Fibroblast of lung (primary cell): ENCODE results near the gene RNPC3. TPM values are rescaled to one million over a fixed set of nuclear protein-coding genes. Genes with fewer than 3 reads are reported as not detected.

Source experiments
- DNase-seq, 2 donors: peaks; one replicate each; pipeline versions ENCODE4 v3.0.0 to v3.0.0-alpha.2; 2010; ENCODE audit warnings: low read depth in 2 of 2
- H2AFZ ChIP-seq: 2 replicates; pipeline ENCODE4 v1.5.1; 2012; ENCODE audit warnings: low read length, control low read depth, inconsistent platforms
- H3K27ac ChIP-seq: 2 replicates; pipeline ENCODE4 v1.5.1; 2011; ENCODE audit warnings: low read length, control low read depth; ENCODE audit not compliant: insufficient read depth
- H3K27me3 ChIP-seq: 2 replicates; pipeline ENCODE4 v1.5.1; 2011; ENCODE audit warnings: mild to moderate bottlenecking, low read length; ENCODE audit not compliant: control insufficient read depth, insufficient read depth
- H3K36me3 ChIP-seq: 2 replicates; pipeline ENCODE4 v1.5.1; 2011; ENCODE audit warnings: low read length; ENCODE audit not compliant: control insufficient read depth, insufficient read depth
- H3K4me1 ChIP-seq: 2 replicates; pipeline ENCODE4 v1.5.1; 2011; ENCODE audit warnings: low read length; ENCODE audit not compliant: control insufficient read depth, insufficient read depth; ENCODE audit errors: extremely low read depth
- H3K4me2 ChIP-seq: 2 replicates; pipeline ENCODE4 v1.5.1; 2011; ENCODE audit warnings: low read length, control low read depth; ENCODE audit not compliant: insufficient read depth; ENCODE audit errors: extremely low read depth
- H3K4me3 ChIP-seq, 4 experiments: fragments of 200-600 bp in 1 of 4; sonication (generic) in 1 of 4; replicated peaks in 1 of 4; 2 replicates each; pipeline ENCODE4 v1.5.1; 2011 to 2016; ENCODE audit warnings: low read length in 4 of 4, low read depth in 3 of 4, mild to moderate bottlenecking in 3 of 4, control low read depth in 2 of 4, inconsistent platforms in 1 of 4, mixed read lengths in 1 of 4; ENCODE audit not compliant: insufficient read depth in 1 of 4; ENCODE audit errors: control extremely low read depth in 1 of 4
- H3K79me2 ChIP-seq: 2 replicates; pipeline ENCODE4 v1.5.1; 2012; ENCODE audit warnings: mild to moderate bottlenecking, low read length, inconsistent platforms; ENCODE audit not compliant: control insufficient read depth, insufficient read depth
- H3K9ac ChIP-seq: 2 replicates; pipeline ENCODE4 v1.5.1; 2011; ENCODE audit warnings: mild to moderate bottlenecking, low read length, control low read depth; ENCODE audit not compliant: insufficient read depth
- H3K9me3 ChIP-seq: 2 replicates; pipeline ENCODE4 v1.5.1; 2012; ENCODE audit warnings: low read depth, low read length; ENCODE audit not compliant: control insufficient read depth, insufficient read depth
- H4K20me1 ChIP-seq: 2 replicates; pipeline ENCODE4 v1.5.1; 2011; ENCODE audit warnings: low read length; ENCODE audit not compliant: control insufficient read depth, insufficient read depth; ENCODE audit errors: extremely low read depth
- CTCF ChIP-seq, 2 donors: IDR thresholded peaks in 1 of 2; conservative IDR thresholded peaks in 1 of 2; 1 replicate in 1 of 2; 2 replicates in 1 of 2; pipeline ENCODE4 v1.5.1; 2011 to 2012; ENCODE audit warnings: low read length in 2 of 2, control low read depth in 1 of 2, inconsistent platforms in 1 of 2, low read depth in 1 of 2, mild to moderate bottlenecking in 1 of 2
- EZH2 ChIP-seq: IDR thresholded peaks from 2 replicates; pipeline ENCODE4 v1.5.1; 2012; ENCODE audit warnings: low read length, control low read depth, mild to moderate bottlenecking; ENCODE audit errors: missing control alignments
- polyA plus RNA-seq, 2 donors: library from polyadenylated mRNA; depleted of rRNA in 1 of 2; stranded (reverse) in 1 of 2; unstranded in 1 of 2; fragments of >200 nt; gene quantifications; 2 replicates each; pipeline ENCODE4 v1.2.1, GENCODE V29; 2011 to 2012; ENCODE audit warnings: missing spikeins in 1 of 2
- total RNA-seq: library from RNA; depleted of rRNA; stranded (reverse); fragments of >200 nt; gene quantifications from 2 replicates; pipeline ENCODE4 v1.2.1, GENCODE V29; 2014

Gene RNPC3
- total and polyA plus RNA-seq, 2 donors (not counting 1 experiment from before 2014, with no cell fraction given): 5.6 to 10.9 TPM

GRCh38 chr1:103516283-103516682, 9.2 kb upstream of the RNPC3 start:
- Histone ChIP-seq H4K20me1 (no peaks in the 10 kb centered on the region), H3K9ac (no peak overlapping the region), H3K36me3 (no peaks in the 10 kb centered on the region), H3K4me2 (no peak overlapping the region), H3K79me2 (no peaks in the 10 kb centered on the region), H3K27ac (no peak overlapping the region), H2AFZ (no peak overlapping the region), H3K4me1 (no peaks in the 10 kb centered on the region), H3K9me3 (no peaks in the 10 kb centered on the region), H3K27me3 (no peaks in the 10 kb centered on the region), H3K4me3 (no peak overlapping the region)
- DNase-seq: no peak
- TF ChIP-seq EZH2 (no peak), CTCF (conservative IDR thresholded peaks at IDR 0.05 in 1 of 2, IDR thresholded peaks at IDR 0.05 in 1 of 2; ENCODE audit: low read depth in 1 of 2, low read length in 2 of 2) (no peak)

GRCh38 chr1:103516693-103517092, 8.8 kb upstream of the RNPC3 start:
- H3K27me3 ChIP-seq: no peaks in the 10 kb centered on the region
- H3K9ac ChIP-seq: no peak overlapping the region
- TF ChIP-seq CTCF (conservative IDR thresholded peaks at IDR 0.05 in 1 of 2, IDR thresholded peaks at IDR 0.05 in 1 of 2; ENCODE audit: low read depth in 1 of 2, low read length in 2 of 2): no peak
- no peak overlapping the region for H2AFZ ChIP-seq
- H3K36me3 ChIP-seq: no peaks in the 10 kb centered on the region
- no peak overlapping the region for H3K4me3 ChIP-seq
- no peak overlapping the region for H3K4me2 ChIP-seq
- peak in 1 of 2 donors; percentile 86 for DNase-seq
- H3K4me1 ChIP-seq: no peaks in the 10 kb centered on the region
- H3K9me3 ChIP-seq: no peaks in the 10 kb centered on the region
- no peaks in the 10 kb centered on the region for H4K20me1 ChIP-seq
- no peak overlapping the region for H3K27ac ChIP-seq
- no peaks in the 10 kb centered on the region for H3K79me2 ChIP-seq

DNA sequence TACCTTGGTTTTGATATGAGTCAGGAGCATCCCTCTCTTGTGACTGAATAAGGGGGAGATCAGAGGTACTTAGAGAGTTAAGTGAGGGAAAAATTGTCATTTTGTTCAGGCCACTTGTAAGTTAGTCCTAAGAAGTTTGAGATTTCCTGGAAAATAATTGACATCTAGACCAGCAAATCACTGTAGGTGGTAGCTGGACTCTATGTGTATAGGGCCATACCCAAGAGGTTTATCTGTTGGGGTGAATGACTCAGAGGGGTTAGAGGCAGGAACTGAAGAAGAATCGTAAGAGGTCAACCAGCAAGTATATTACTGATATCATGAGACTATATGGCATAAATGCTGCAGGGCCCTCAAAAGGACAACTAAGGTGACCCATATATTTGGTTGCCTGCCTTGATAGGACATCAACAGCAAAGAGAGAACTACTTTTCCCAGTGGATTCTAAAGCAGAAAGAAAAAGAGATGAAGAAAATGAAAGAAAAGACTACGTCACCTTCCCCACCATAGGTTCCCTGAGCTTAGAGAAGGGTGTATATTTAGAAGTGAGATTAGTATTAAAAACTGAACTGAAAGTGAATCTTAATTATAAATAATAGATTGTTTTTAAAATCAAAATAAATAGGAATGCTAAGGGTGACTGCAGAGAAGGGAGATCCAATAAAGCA, 8.0 kb upstream of the RNPC3 start:
- Histone ChIP-seq H2AFZ (no peak overlapping the region), H3K4me2 (no peak overlapping the region), H3K27me3 (no peaks in the 10 kb centered on the region), H3K9me3 (no peaks in the 10 kb centered on the region), H3K4me3 (no peak overlapping the region), H4K20me1 (no peaks in the 10 kb centered on the region), H3K9ac (no peak overlapping the region), H3K36me3 (no peaks in the 10 kb centered on the region), H3K79me2 (no peaks in the 10 kb centered on the region), H3K27ac (no peak overlapping the region), H3K4me1 (no peaks in the 10 kb centered on the region)
- no peak for TF ChIP-seq CTCF (conservative IDR thresholded peaks at IDR 0.05 in 1 of 2, IDR thresholded peaks at IDR 0.05 in 1 of 2; ENCODE audit: low read depth in 1 of 2, low read length in 2 of 2)
- TF ChIP-seq EZH2: no peak
- peak; percentile 8 to 27 for DNase-seq
